HEK293 (cell line): ENCODE measurements around the gene MFAP5.
A peak's percentile ranks its signal among the peaks of the same experiment; 100 is the strongest.

Source experiments
- CTCF ChIA-PET: fragments of 350-600 bp; formaldehyde crosslinking; extraction: SDS; loops from one replicate; lab custom pipeline; 2021; ENCODE audit warnings: antibody characterized with exemption; lab: Yijun Ruan, JAX
- POLR2A ChIA-PET: fragments of 300-600 bp; formaldehyde crosslinking; extraction: SDS; loops from one replicate; lab custom pipeline; 2020; ENCODE audit warnings: antibody characterized with exemption, inconsistent platforms; lab: Yijun Ruan, JAX
- H3K27ac ChIP-seq: fragments of 200-500 bp; sonication (Bioruptor generic); 2 replicates; pipeline ENCODE4 v1.5.1; 2014; ENCODE audit warnings: low read depth, low read length, control low read depth, inconsistent platforms; ENCODE audit errors: extremely low read depth
- H3K36me3 ChIP-seq, 2 experiments: fragments of 200-500 bp in 1 of 2; sonication (Bioruptor generic) in 1 of 2; 1 replicate in 1 of 2; 2 replicates in 1 of 2; pipeline ENCODE4 v1.5.1; 2014 to 2017; ENCODE audit warnings: inconsistent platforms in 2 of 2, low read length in 2 of 2; ENCODE audit not compliant: control insufficient read depth in 2 of 2, insufficient read depth in 1 of 2
- H3K4me1 ChIP-seq: fragments of 200-500 bp; sonication (Bioruptor generic); 2 replicates; pipeline ENCODE4 v1.5.1; 2014; ENCODE audit warnings: mild to moderate bottlenecking, low read length, inconsistent platforms; ENCODE audit not compliant: control insufficient read depth, insufficient read depth
- H3K4me3 ChIP-seq: 2 replicates; pipeline ENCODE4 v1.5.1; 2011; ENCODE audit warnings: low read depth, mild to moderate bottlenecking, control low read depth, low read length, moderate library complexity
- H3K9me3 ChIP-seq: fragments of 200-500 bp; sonication (Bioruptor generic); 2 replicates; pipeline ENCODE4 v1.5.1; 2014; ENCODE audit warnings: low read depth, low read length, inconsistent platforms; ENCODE audit not compliant: control insufficient read depth, insufficient read depth
- BCL11B ChIP-seq: fragments of 450-650 bp; formaldehyde crosslinking; IDR thresholded peaks from 2 replicates; pipeline ENCODE4 v1.5.1; 2016; ENCODE audit warnings: low read depth, missing biosample characterization, missing genetic modification characterization
- FEZF1 ChIP-seq: fragments of 450-650 bp; formaldehyde crosslinking; IDR thresholded peaks from 2 replicates; pipeline ENCODE4 v1.5.1; 2016; ENCODE audit warnings: missing biosample characterization, missing genetic modification characterization
- GLIS1 ChIP-seq: fragments of 450-650 bp; formaldehyde crosslinking; IDR thresholded peaks from 2 replicates; pipeline ENCODE4 v1.5.1; 2016; ENCODE audit warnings: missing biosample characterization, missing genetic modification characterization
- HOXA7 ChIP-seq: sonication (generic); formaldehyde crosslinking; IDR thresholded peaks from 2 replicates; pipeline ENCODE4 v1.8.1; 2022; ENCODE audit warnings: missing genetic modification reagents, borderline replicate concordance
- HOXC10 ChIP-seq: sonication (generic); formaldehyde crosslinking; IDR thresholded peaks from 2 replicates; pipeline ENCODE4 v1.8.1; 2023; ENCODE audit warnings: mild to moderate bottlenecking, missing genetic modification reagents
- KLF9 ChIP-seq: fragments of 450-650 bp; formaldehyde crosslinking; IDR thresholded peaks from 2 replicates; pipeline ENCODE4 v1.5.1; 2016; ENCODE audit warnings: missing biosample characterization, missing genetic modification characterization, low read depth
- MYNN ChIP-seq: fragments of 450-650 bp; formaldehyde crosslinking; IDR thresholded peaks from 2 replicates; pipeline ENCODE4 v1.5.1; 2016; ENCODE audit warnings: missing biosample characterization, missing genetic modification characterization, borderline replicate concordance
- OSR2 ChIP-seq: fragments of 450-650 bp; formaldehyde crosslinking; IDR thresholded peaks from 2 replicates; pipeline ENCODE4 v1.5.1; 2016; ENCODE audit warnings: missing biosample characterization, missing genetic modification characterization
- OVOL3 ChIP-seq: fragments of 450-650 bp; formaldehyde crosslinking; IDR thresholded peaks from 2 replicates; pipeline ENCODE4 v1.5.1; 2016; ENCODE audit warnings: missing biosample characterization, missing genetic modification characterization
- SCRT2 ChIP-seq: fragments of 450-650 bp; formaldehyde crosslinking; IDR thresholded peaks from 2 replicates; pipeline ENCODE4 v1.5.1; 2016; ENCODE audit warnings: missing biosample characterization, missing genetic modification characterization
- SP7 ChIP-seq: fragments of 450-650 bp; formaldehyde crosslinking; IDR thresholded peaks from 2 replicates; pipeline ENCODE4 v1.5.1; 2016; ENCODE audit warnings: missing biosample characterization, missing genetic modification characterization
- WT1 ChIP-seq: fragments of 450-650 bp; formaldehyde crosslinking; IDR thresholded peaks from 2 replicates; pipeline ENCODE4 v1.5.1; 2016; ENCODE audit warnings: missing biosample characterization, missing genetic modification characterization
- ZBTB1 ChIP-seq: fragments of 450-650 bp; formaldehyde crosslinking; IDR thresholded peaks from 2 replicates; pipeline ENCODE4 v1.5.1; 2016; ENCODE audit warnings: missing biosample characterization, missing genetic modification characterization
- ZBTB17 ChIP-seq: fragments of 450-650 bp; formaldehyde crosslinking; IDR thresholded peaks from 2 replicates; pipeline ENCODE4 v1.5.1; 2016; ENCODE audit warnings: missing biosample characterization, missing genetic modification characterization
- ZBTB21 ChIP-seq: fragments of 450-650 bp; formaldehyde crosslinking; IDR thresholded peaks from 2 replicates; pipeline ENCODE4 v1.5.1; 2017; ENCODE audit warnings: missing biosample characterization, missing genetic modification characterization
- ZBTB6 ChIP-seq: fragments of 450-650 bp; formaldehyde crosslinking; IDR thresholded peaks from 2 replicates; pipeline ENCODE4 v1.5.1; 2017; ENCODE audit warnings: missing biosample characterization, missing genetic modification characterization
- ZFHX2 ChIP-seq: fragments of 450-650 bp; formaldehyde crosslinking; conservative IDR thresholded peaks from 2 replicates; pipeline ENCODE4 v1.5.1; 2016; ENCODE audit warnings: missing biosample characterization, missing genetic modification characterization
- ZNF114 ChIP-seq: fragments of 450-650 bp; formaldehyde crosslinking; IDR thresholded peaks from 2 replicates; pipeline ENCODE4 v1.5.0; 2017; ENCODE audit warnings: missing biosample characterization, missing genetic modification characterization
- ZNF121 ChIP-seq: fragments of 450-650 bp; formaldehyde crosslinking; IDR thresholded peaks from 2 replicates; pipeline ENCODE4 v1.5.1; 2016; ENCODE audit warnings: missing biosample characterization, missing genetic modification characterization
- ZNF169 ChIP-seq: fragments of 450-650 bp; formaldehyde crosslinking; IDR thresholded peaks from 2 replicates; pipeline ENCODE4 v1.5.1; 2016; ENCODE audit warnings: missing biosample characterization, missing genetic modification characterization
- ZNF239 ChIP-seq: fragments of 450-650 bp; formaldehyde crosslinking; IDR thresholded peaks from 2 replicates; pipeline ENCODE4 v1.5.1; 2016; ENCODE audit warnings: missing biosample characterization, missing genetic modification characterization
- ZNF302 ChIP-seq: fragments of 450-650 bp; formaldehyde crosslinking; IDR thresholded peaks from 2 replicates; pipeline ENCODE4 v1.5.1; 2016; ENCODE audit warnings: missing biosample characterization, missing genetic modification characterization, low read depth
- ZNF335 ChIP-seq: fragments of 450-650 bp; formaldehyde crosslinking; conservative IDR thresholded peaks from 2 replicates; pipeline ENCODE4 v1.5.1; 2016; ENCODE audit warnings: missing biosample characterization, missing genetic modification characterization
- ZNF341 ChIP-seq: fragments of 450-650 bp; formaldehyde crosslinking; IDR thresholded peaks from 2 replicates; pipeline ENCODE4; 2016; ENCODE audit warnings: low read depth, missing biosample characterization, missing genetic modification characterization
- ZNF362 ChIP-seq: fragments of 450-650 bp; formaldehyde crosslinking; IDR thresholded peaks from 2 replicates; pipeline ENCODE4 v1.5.1; 2016; ENCODE audit warnings: missing biosample characterization, missing genetic modification characterization
- ZNF394 ChIP-seq: fragments of 450-650 bp; formaldehyde crosslinking; IDR thresholded peaks from 2 replicates; pipeline ENCODE4 v1.5.1; 2016; ENCODE audit warnings: missing biosample characterization, missing genetic modification characterization, mild to moderate bottlenecking, moderate library complexity, borderline replicate concordance
- ZNF404 ChIP-seq: fragments of 450-650 bp; formaldehyde crosslinking; IDR thresholded peaks from 2 replicates; pipeline ENCODE4 v1.5.1; 2017; ENCODE audit warnings: missing biosample characterization, missing genetic modification characterization
- ZNF426 ChIP-seq: fragments of 450-650 bp; formaldehyde crosslinking; IDR thresholded peaks from 2 replicates; pipeline ENCODE4 v1.5.1; 2017; ENCODE audit warnings: missing biosample characterization, missing genetic modification characterization, mild to moderate bottlenecking, inconsistent platforms, moderate library complexity
- ZNF623 ChIP-seq: fragments of 450-650 bp; formaldehyde crosslinking; IDR thresholded peaks from 2 replicates; pipeline ENCODE4 v1.5.1; 2016; ENCODE audit warnings: missing biosample characterization, missing genetic modification characterization
- ZNF624 ChIP-seq: fragments of 450-650 bp; formaldehyde crosslinking; IDR thresholded peaks from 2 replicates; pipeline ENCODE4 v1.5.1; 2017; ENCODE audit warnings: missing biosample characterization, missing genetic modification characterization
- ZNF626 ChIP-seq: fragments of 450-650 bp; sonication (Bioruptor Pico); formaldehyde crosslinking; IDR thresholded peaks from 2 replicates; pipeline ENCODE4 v1.5.1; 2018; ENCODE audit warnings: missing biosample characterization, missing genetic modification characterization, inconsistent platforms
- TF ChIP-seq, protein P1 (sequence below): fragments of 450-650 bp; formaldehyde crosslinking; IDR thresholded peaks from 2 replicates; pipeline ENCODE4 v1.5.1; 2016; ENCODE audit warnings: missing biosample characterization, missing genetic modification characterization

MFAP5 gene

DNA sequence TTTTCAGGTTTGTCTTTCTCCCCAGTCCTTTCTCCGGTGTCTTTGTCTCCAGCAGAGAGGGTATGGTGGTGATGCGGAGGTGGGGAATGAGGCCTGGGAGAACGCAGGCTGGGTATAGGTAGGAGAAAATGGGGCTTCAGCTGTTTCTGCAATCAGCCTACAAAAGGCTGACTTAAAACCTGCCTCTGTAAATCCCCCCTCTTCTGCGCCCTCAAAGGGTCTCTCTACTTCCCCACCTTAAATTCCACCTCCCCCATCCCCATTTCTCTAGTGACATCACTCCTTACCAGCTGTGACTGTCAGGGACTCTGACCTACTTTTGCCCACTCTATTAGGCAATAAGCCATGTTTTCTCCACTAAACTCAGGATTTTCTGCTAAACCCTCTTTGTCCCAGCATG lies 27.1 kb upstream of the MFAP5 start:
- H3K9me3 ChIP-seq, result no peaks in the 10 kb centered on the region
- ChIA-PET CTCF (no interaction called here), POLR2A (no interaction called here)
- peaks cover 10% of the 10 kb centered on the region for H3K4me1 ChIP-seq
- TF ChIP-seq FEZF1 (no peak), ZNF114 (tag by site-specific recombination) (no peak), KLF9 (tag by site-specific recombination) (no peak), HOXC10 (no peak), ZBTB21 (tag by site-specific recombination) (no peak), ZNF362 (tag by site-specific recombination) (no peak), ZNF404 (no peak), ZNF624 (no peak), MYNN (tag by site-specific recombination) (no peak), ZBTB6 (tag by site-specific recombination) (no peak), ZNF121 (tag by site-specific recombination) (no peak), ZNF169 (no peak), ZBTB1 (no peak), ZBTB17 (no peak)
- no peak overlapping the region for H3K4me3 ChIP-seq
- no peaks in the 10 kb centered on the region for H3K36me3 ChIP-seq
- H3K27ac ChIP-seq, result no peak overlapping the region

DNA sequence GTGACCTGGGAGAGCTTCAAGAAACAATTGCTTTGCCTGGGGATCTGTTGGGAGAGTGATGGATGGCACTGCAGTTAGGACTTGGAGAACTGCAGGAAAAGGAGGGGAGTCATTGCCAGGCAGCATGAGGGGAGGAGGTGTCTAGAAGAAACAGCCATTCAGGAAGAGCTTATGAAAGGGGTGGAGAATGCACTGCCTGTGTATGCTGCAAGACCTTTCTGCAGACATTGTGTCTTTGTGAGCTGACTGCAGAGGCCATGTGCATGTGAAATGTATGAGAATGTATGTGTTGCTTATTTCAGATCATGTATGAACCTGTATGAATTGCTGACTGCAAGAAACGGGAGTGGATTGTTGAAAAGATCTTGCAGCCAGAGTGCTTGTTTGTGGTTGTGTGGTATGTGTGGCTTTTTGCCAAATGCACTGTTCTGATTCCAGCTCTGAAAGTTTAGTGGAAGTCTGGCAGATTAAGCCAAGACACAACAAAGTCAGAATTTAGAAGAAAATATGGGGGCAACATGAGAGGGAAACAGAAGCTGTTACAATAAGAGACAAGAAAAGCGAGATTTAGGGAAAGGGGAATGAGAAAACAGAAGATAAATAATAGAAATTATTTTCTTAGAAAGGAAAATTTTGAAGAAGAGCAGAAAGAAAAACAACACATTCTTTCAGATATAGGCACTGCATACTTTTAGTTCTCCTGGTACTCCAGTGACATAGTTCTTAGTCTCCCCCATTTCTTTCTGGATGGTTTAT lies 25.4 kb upstream of the MFAP5 start:
- POLR2A ChIA-PET, result interaction anchor here (0.9 to 1.5 kb wide), 2 partner anchors 9 to 261 kb away, joined by 6 to 19 read pairs; partner anchors contain the start of genes M6PR and RIMKLB
- H3K4me3 ChIP-seq, result no peak overlapping the region
- H3K27ac ChIP-seq, result no peak overlapping the region
- CTCF ChIA-PET, result interaction anchor here (0.6 to 2.6 kb wide), 7 partner anchors 137 to 606 kb away, joined by 3 to 9 read pairs (median 3); partner anchors contain the start of gene NECAP1
- no peaks in the 10 kb centered on the region for H3K9me3 ChIP-seq
- peaks cover 8% of the 10 kb centered on the region for H3K4me1 ChIP-seq
- H3K36me3 ChIP-seq, result no peaks in the 10 kb centered on the region
- TF ChIP-seq ZNF394 (tag by site-specific recombination), result no peak
- TF ChIP-seq ZNF623, result no peak
- TF ChIP-seq, protein P1, sequence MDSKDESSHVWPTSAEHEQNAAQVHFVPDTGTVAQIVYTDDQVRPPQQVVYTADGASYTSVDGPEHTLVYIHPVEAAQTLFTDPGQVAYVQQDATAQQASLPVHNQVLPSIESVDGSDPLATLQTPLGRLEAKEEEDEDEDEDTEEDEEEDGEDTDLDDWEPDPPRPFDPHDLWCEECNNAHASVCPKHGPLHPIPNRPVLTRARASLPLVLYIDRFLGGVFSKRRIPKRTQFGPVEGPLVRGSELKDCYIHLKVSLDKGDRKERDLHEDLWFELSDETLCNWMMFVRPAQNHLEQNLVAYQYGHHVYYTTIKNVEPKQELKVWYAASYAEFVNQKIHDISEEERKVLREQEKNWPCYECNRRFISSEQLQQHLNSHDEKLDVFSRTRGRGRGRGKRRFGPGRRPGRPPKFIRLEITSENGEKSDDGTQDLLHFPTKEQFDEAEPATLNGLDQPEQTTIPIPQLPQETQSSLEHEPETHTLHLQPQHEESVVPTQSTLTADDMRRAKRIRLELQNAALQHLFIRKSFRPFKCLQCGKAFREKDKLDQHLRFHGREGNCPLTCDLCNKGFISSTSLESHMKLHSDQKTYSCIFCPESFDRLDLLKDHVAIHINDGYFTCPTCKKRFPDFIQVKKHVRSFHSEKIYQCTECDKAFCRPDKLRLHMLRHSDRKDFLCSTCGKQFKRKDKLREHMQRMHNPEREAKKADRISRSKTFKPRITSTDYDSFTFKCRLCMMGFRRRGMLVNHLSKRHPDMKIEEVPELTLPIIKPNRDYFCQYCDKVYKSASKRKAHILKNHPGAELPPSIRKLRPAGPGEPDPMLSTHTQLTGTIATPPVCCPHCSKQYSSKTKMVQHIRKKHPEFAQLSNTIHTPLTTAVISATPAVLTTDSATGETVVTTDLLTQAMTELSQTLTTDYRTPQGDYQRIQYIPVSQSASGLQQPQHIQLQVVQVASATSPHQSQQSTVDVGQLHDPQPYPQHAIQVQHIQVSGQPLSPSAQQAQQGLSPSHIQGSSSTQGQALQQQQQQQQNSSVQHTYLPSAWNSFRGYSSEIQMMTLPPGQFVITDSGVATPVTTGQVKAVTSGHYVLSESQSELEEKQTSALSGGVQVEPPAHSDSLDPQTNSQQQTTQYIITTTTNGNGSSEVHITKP, result peak; percentile 91
- no peak for TF ChIP-seq ZNF426 (tag by site-specific recombination)
- TF ChIP-seq HOXA7 (CRISPR knock-in tag), result no peak
- no peak for TF ChIP-seq OSR2 (tag by site-specific recombination)
- TF ChIP-seq ZNF626 (tag by site-specific recombination), result no peak
- TF ChIP-seq SCRT2 (tag by site-specific recombination), result peak; percentile 52; the same call in 1 of the 2 replicates
- peak; percentile 73 for TF ChIP-seq WT1 (tag by site-specific recombination)
- TF ChIP-seq ZNF341 (tag by site-specific recombination), result peak; percentile 99
- peak; percentile 54; the same call in 1 of the 2 replicates for TF ChIP-seq ZNF335
- no peak for TF ChIP-seq ZNF239
- TF ChIP-seq SP7 (tag by site-specific recombination), result peak; percentile 10; the same call in 1 of the 2 replicates
- no peak for TF ChIP-seq OVOL3 (tag by site-specific recombination)
- no peak for TF ChIP-seq BCL11B
- no peak for TF ChIP-seq ZFHX2
- no peak for TF ChIP-seq ZNF302 (tag by site-specific recombination)
- TF ChIP-seq GLIS1 (tag by site-specific recombination), result no peak
